ENCODE measurements around the gene CYP27B1. TPM values are rescaled to one million over a fixed set of nuclear protein-coding genes. Genes with fewer than 3 reads are reported as not detected.
A peak's percentile ranks its signal among the peaks of the same experiment; 100 is the strongest.

The CYP27B1 gene, protein sequence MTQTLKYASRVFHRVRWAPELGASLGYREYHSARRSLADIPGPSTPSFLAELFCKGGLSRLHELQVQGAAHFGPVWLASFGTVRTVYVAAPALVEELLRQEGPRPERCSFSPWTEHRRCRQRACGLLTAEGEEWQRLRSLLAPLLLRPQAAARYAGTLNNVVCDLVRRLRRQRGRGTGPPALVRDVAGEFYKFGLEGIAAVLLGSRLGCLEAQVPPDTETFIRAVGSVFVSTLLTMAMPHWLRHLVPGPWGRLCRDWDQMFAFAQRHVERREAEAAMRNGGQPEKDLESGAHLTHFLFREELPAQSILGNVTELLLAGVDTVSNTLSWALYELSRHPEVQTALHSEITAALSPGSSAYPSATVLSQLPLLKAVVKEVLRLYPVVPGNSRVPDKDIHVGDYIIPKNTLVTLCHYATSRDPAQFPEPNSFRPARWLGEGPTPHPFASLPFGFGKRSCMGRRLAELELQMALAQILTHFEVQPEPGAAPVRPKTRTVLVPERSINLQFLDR
- 5.1 and 5.4 TPM in 2 replicates for total RNA-seq (2014; rRNA removed; shearing (Covaris generic))
- polyA plus RNA-seq (2014; cell fraction: nucleus; rRNA removed), result 4.6 and 8.0 TPM in 2 replicates

DNA sequence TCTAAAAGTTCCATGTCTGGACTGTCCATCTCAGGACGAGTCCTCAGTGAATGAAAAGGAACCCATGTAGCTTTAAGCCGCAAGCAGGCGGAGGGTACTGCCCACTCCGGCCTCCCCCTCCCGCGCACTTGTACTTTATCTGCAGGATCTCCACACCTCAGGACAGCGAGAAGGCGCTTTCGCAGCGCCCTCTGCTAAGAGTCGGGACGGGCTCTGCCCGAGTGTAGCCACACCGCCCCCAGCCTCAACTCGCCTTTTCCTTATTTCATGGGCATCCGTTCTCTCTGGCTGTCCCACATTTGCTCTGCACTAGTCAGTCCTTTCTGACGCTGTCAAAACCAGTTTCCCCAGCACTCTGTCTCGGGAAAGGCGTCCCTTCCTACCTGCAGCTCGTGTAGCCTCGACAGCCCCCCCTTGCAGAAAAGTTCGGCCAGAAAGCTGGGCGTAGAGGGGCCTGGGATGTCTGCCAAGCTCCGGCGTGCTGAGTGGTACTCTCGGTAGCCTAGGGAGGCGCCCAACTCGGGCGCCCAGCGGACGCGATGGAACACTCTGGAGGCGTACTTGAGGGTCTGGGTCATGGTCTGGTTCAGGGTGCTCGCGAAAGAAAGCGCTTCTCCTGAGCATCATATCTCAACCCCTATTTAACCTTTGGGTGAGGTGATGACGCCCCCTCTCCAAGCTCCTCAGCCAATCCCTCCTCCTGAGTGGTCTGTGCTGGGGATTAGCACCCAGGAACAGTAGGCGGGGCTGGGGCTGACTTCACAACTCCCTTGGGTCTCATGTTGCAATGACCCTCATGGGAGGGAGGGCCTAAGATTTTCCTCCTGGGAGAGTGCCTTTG lies at the start of gene CYP27B1:
TSS of gene CYP27B1 (minus strand) at position 615 of the 841 bp plus-strand sequence. CDS start at position 578, 37 bp downstream.
- peak; percentile 64 for DNase-seq (ENCODE audit: extremely low read depth, low read depth)

DNA sequence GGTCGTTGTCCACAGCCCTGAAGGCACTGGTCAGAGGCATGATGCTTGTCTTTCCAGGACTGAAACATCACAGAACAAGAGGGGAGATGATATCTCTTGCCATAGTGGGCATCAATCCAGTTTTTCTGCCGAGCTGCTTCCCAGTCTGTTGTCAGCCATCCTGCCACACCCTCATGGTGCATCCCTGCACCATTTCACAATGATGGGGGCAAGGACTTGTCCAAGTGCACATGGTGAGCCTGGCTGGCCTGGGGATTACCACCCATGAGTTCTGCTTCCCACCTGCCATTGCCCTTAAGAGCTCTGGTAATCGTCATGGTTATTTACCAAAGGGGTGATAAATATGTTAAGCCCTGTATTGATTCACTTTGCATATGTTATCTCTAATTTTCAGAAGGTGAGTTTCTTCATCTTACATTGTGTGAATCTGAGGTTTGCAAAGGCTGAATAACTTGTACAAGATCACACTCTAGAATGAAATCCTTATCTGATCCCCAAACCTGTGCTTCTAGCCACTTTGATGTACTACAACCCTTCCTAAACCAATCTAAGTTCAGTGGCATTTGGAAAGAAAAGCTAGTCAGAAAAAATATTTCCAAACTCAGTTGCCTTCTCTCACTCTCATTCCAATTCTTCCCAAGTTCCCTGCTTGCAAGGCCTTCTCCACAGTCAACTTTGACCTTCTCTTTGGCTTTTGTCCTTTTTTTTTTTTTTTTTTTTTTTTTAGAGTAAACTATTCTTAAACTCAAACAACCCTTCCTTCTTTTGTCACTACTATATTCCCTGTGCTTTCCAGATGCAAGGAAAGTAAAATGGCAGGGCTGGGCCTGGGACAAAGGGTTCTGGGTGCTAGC lies 49.4 kb upstream of the CYP27B1 start:
- no peak for DNase-seq (ENCODE audit: extremely low read depth, low read depth)

DNA sequence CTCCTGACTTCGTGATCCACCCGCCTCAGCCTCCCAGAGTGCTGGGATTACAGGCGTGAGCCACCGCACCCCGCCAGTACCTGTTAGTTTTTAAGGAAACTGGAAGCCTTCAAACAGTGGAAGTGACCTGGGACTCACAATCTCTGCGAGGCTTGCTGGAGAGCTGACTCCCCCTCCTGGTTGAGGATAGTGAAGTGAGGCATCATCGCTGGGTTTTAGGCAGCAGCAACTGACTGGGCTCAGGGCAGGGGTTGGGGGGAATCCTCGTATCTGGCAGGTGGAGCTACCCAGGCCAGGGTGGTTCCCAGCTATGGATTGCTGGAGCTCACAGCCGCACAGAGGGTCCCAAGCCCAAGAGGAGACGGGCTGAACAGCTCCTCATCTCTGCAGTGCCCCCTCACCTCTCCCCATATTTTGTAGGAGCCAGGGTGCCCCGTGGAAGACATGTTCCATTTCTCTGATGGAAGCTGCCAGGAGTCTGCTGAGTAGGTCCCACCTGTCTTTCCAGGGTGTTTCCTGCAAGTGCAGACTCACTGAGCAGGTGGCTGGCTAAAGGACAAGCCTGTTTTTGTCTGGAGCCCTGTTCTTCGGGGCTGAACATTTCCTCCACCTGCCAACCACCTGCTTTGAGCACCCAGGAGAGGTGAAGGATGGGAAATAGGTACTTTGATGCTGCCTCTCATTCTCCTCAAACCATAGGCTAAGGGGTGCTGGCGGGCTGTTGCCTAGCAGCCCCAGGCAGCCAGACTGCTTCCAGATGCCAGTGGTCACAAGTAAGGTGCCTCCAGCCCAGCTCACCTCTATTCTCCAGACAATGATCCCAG lies 48.5 kb upstream of the CYP27B1 start:
- no peak for DNase-seq (ENCODE audit: extremely low read depth, low read depth)

DNA sequence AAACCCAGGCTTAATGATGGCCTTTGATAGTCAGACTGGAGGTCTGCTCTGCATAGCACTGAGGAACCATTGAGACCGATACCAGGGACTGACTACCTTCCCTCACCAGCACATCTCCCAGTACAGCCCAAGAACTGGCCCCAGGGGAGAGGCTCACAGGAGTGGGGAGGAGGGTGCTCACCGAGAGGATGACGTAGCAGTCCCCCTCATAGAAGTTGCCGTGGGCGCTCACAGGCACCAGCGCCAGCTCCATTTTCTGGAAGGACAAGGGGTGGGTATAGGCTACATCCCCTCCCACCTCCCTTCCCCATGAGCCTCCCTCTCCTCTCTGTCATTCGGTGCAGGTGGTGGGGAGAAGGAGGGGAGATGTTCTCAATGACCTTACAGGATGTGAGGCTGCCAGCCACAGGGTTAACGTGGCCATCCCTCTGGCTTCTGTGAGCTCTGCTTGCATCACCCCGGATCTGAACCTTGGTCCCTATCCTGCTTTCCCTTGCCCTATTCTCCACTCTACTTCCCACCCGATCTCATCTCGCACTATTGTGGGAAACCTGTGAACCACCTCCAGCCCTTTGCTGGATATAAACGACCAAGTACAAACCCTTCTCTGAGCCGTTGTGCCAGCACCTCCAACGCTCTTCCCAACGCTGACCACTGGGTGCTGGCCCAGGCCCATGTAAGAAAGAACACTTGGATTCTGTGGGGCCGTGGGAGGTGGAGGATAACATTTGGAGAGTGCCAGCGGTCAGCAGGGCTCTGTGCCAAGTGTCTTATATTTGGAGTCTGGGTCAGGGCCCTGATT lies 47.3 kb upstream of the CYP27B1 start:
- DNase-seq (ENCODE audit: extremely low read depth, low read depth), result no peak

DNA sequence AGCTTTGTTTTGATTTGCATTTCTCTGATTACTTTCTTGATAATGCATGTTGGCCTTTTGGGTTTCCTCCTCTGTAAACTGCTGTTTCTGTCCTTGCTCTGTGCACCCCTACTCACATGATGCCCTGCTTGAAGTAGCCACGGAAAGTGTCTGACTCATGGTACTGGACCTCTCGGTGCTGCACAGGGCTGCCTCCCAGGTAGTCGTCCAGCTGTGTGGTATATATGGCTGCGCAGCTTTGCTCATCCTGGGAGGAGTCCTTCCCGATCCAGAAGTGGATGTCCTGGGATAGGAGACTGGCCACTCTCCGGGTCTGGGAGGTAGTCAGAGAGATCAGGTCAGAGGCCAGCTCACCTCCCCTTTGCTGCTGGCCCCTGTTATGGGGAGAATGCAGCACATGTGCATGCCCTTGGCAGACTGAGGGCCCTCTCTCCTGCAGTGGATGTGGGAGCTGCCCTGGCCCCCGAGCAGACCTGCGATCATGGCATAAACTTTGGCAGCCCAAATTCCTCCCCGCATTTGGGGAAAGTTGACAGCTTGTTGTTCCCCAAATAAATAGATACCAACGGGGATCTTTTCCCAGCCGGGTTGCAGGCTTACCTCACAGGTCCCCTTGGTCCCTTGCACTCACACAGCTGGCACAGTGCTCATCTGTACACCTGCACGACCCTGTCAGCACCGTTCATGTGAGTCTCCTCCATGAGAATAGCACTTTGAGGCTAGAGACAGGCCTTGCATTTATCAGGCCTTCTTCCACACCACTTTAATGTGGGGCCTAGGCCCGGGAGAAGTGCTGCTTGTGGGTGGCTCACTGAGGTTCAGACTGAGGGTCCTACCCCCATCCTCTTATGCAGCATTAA lies 46.5 kb upstream of the CYP27B1 start:
- no peak for DNase-seq (ENCODE audit: extremely low read depth, low read depth)

DNA sequence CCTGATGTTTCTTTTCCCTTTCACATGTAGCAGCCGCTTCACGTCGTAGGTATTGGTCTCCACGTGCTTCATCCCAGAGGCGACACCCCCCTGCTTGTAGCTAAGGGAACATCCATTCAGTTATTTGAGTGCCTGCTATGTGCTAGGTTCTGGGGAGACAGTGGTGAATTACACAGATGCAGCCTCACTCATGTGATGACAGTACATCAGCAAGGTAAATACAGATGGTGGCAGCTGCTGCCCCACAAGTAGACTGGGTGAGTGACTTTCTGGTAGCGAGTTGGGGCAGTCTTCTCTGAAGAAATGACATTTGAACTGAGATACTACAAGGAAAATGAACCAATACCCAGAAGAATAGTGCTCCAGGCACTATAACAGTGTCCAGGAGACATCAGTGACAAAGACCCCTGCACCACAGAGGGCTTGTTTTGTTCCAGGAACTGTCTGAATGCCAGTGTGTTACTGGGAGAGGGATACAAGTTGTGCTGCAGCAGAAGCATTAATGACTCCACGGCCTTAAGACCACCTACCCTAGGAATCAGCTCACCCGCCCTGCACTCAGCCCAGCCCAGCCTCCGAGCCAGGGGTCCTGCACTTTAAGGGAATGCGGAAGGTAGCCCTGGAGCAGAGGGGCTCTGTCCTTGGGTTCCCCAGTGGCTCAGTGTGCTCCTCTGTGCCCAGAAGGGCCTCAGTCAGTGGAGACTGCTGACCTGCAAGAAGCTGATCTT lies 44.3 kb upstream of the CYP27B1 start:
- DNase-seq (ENCODE audit: extremely low read depth, low read depth), result no peak

DNA sequence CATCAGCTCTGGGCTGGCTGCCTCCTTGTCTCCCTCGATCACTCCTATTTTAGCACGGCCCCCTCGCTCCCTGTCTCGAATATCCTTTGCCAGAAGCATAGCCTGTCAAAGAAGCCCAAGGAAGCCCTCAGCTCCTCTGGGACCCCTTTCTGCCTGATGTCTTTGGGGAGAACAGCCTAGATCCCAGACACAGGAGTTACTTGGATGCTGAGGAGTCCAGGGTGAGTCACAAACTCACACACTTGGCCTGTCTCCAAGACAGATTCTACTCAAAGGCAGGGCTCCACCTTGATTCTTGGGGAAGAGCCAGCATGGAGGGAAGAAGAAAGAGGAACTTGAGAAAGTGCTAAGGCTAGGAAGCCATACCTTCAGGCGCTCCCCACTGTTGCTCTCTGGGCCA lies 43.6 kb upstream of the CYP27B1 start:
- DNase-seq (ENCODE audit: extremely low read depth, low read depth), result no peak

DNA sequence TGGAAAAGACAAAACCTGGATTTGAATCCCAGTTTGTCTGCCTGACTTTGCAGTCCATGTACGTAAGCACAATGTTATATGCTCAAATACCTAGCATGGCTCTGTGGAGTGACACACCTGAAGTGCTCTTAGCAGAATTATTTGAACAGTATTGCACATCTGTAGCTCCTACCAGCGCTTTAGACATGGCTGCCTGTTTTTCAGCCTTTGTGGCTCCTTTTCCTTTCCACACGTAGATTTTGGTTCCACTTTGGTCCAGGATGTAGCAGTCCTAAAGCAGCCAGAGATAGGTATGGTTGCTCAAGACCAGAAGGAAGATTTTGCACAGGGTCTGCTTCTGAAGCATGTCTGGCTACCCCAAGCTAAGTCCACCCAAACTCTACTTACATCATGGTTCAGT lies 42.5 kb upstream of the CYP27B1 start:
- no peak for DNase-seq (ENCODE audit: extremely low read depth, low read depth)

DNA sequence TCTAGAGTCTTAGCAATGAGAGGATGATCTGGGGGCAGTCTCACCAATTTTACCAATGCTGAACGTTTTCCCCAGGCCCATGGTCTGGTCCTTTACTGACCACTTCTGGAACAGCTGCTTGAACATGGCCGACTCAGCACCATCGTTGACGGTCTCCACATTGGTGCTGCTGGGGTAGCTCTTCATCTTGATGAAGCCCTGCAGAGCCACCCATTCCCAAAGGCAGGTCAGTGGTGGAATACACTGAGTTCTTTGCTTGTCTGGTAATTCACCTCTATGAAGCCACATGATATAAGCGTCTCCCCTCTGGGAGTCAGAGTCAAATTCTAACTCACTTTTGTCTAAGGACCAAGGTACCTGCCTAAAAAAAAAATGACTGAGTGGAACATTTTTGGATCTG lies 41.5 kb upstream of the CYP27B1 start:
- DNase-seq (ENCODE audit: extremely low read depth, low read depth), result no peak

DNA sequence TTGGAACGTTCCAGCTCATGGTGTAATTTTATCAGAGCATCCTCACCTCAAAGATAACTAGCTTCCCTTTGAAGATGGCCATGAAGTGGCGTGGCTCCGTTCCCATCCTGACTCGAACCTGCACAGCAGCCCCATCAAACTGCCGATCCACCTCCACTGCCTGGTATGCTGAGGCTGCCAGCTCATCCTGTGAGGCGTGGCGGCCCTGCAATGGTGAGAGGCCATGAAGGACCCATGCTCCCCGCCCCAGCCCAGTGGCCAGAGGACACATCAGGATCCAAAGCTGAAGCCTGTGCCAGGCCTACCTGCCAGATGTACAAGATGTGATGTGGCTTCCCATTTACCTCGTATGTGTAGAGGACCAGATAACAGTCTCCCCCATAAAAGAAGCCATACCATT lies 40.4 kb upstream of the CYP27B1 start:
- no peak for DNase-seq (ENCODE audit: extremely low read depth, low read depth)

DNA sequence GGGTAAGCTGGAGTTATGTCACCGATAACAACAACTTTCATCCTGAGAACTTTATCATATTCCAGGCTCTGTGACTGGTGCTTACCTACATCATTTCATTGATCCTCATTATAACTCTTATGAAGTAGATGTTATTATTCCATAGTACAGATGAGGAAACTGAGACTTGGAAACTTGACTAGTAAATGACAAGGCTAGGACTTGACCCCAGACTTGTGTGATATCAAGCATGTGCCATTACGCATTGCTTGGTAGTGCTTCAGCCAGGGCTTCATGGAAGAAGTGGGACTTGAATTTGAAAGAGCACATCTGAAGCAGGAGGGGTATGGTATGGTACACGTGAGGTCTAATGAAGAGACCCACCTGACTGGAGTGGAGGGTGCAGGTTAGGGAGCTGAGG lies 39.8 kb upstream of the CYP27B1 start:
- DNase-seq (ENCODE audit: extremely low read depth, low read depth), result no peak

DNA sequence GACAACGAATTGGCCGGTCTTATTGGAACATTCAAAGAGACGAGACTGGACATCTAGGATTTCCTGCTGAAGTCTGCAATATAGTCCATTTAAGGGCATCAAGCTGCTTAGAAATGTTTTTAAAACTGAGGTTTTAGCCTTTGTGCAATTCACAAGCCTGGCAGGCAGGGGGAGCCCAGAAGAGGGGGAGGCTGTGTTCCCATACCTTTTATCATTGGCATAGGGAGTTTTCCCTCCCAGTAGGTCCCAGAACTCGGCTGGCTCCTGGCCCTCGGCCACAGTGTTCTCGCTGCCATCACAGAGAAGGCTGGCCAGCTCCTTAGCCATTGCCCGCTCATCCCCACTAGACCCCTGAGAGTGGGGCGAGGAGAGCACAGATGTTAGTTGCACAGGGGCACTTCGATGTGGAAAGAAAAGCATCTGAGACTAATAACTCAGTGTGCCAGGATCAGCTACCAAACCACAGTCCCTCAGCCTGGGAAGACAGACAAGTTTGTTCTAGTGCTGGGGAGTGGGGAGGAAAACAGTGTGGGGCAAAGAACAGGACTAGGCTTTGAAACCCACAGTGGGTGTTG lies 36.5 kb upstream of the CYP27B1 start:
- DNase-seq (ENCODE audit: extremely low read depth, low read depth), result peak; percentile 13

DNA sequence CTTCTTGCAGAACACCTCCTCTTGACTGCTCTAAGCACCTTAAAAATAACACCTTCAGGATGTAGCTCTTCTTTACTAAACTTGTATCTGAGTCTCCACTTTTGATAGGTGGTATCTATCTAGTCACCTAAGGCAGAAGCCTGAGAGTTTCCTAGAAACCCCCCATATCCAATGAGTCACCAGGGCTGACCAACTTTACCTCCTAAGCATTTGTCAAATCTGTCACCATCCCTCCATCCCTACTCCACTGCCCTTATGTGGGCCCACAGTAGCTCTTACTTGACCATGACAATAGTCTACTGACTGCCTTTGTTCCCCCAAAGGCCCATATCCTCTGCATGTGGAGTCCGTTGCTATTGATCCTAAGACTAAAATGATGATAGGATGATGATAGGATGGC lies 35.7 kb upstream of the CYP27B1 start:
- DNase-seq (ENCODE audit: extremely low read depth, low read depth), result no peak

DNA sequence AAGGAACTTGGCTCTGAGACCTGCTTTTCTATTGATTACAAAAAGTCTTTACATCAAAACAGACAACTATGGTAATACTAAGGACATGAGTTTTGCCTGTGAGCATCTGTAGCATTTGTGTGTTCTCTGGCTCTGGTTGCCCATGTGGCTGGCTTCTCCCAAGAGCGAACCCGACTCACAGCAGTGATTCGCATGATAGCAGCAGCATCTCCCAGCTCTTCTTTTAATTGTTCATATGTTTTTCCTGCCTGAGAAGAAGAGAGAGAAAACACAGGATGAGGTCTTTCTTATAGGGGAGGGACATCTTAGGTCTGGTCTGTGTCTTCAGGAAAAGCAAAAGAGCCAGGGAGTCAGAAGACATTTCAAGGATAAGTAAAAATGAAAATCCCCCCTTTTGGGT lies 34.1 kb upstream of the CYP27B1 start:
- DNase-seq (ENCODE audit: extremely low read depth, low read depth), result no peak

DNA sequence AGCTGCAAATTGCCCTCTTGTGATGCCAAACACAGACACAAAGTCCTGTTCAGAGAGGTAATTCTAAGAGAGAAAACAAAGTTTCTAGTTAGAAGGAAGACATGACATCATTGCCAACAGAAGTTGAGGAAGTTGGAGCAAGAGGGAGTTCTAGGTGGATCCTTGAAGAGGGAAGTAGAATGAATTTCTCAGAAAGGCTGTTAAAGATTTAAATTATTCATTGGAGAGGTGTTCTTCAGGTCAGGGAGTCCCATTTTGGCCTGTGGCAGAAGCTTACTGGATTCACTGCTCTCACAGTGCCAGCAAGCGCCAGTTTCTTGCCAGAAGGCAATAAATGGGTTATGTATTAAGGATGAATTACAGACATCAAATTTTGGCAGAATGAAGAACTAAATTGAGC lies 31.1 kb upstream of the CYP27B1 start:
- no peak for DNase-seq (ENCODE audit: extremely low read depth, low read depth)

DNA sequence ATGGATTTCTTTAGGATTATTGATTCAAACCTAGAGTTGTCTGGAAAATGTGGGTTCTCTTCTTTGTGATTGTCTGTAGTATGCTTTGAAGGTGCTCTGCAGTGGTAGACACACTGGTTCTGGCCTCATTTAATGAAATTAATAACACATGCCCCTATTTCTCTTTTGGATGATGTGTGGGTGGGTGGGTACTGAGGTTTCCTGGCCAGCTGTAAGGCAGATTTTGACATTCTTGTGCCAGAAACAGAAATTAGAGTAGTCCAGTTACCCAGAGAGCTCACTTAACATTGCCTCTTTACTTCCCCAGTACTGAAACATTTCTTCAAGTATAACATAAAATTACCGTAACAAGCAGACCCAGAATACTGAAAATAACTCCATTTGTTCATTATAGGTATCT lies 30.1 kb upstream of the CYP27B1 start:
- no peak for DNase-seq (ENCODE audit: extremely low read depth, low read depth)

DNA sequence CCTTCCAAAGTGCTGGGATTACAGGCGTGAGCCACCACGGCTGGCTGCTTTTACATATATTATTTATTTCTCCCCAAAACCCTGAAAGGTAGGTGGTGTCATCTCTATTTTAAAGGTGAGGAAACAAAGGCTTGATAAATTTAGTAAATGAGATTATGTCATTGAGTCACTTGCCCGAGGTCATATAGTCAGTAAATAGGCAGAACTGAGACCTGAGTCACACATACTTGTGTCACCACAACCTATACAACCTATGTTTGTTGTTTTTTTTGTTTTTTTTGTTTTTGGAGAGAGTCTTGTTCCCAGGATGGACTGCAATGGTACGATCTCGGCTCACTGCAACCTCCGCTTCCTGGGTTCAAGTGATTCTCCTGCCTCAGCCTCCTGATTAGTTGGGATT lies 28.5 kb upstream of the CYP27B1 start:
- no peak for DNase-seq (ENCODE audit: extremely low read depth, low read depth)
